Right cardiac atrium (tissue), 5 donors: ENCODE measurements around the gene RPS4Y2. TPM values are rescaled to one million over a fixed set of nuclear protein-coding genes. Genes with fewer than 3 reads are reported as not detected.

Experiments
- ATAC-seq, 2 donors: fragments of 200-7000 bp; cut with Tn5 transposase; one replicate each; pipeline versions ENCODE4 v1.8.0 to v1.9.1; 2020; ENCODE audit warnings: moderate library complexity in 2 of 2, mild to moderate bottlenecking in 1 of 2
- DNase-seq, 3 donors: peaks; one replicate each; pipeline ENCODE4 v3.0.0-alpha.2; 2020
- H3K27ac ChIP-seq: one replicate; pipeline ENCODE4 v1.5.1; 2013; ENCODE audit warnings: mild to moderate bottlenecking, low read length, control low read depth, moderate library complexity
- H3K27me3 ChIP-seq: one replicate; pipeline ENCODE4 v1.6.1; 2013; ENCODE audit not compliant: control insufficient read depth, insufficient read depth
- H3K4me1 ChIP-seq: one replicate; pipeline ENCODE4 v1.6.1; 2013; ENCODE audit warnings: low read length; ENCODE audit not compliant: control insufficient read depth, insufficient read depth
- H3K4me3 ChIP-seq: one replicate; pipeline ENCODE4 v1.5.1; 2013; ENCODE audit warnings: low read length, control low read depth
- H3K9me3 ChIP-seq: one replicate; pipeline ENCODE4 v1.6.1; 2013; ENCODE audit warnings: low read length; ENCODE audit not compliant: control insufficient read depth
- WGBS: extraction: QIAGEN DNeasy Blood & Tissue Kit; methylation state at CpG from one replicate; pipeline ENCODE4 v1.1.7; 2013; 5-methylcytosine and 5-hydroxymethylcytosine counted together
- intact Hi-C, 4 donors: fragments of 100-400 bp; cut with DNase I; formaldehyde crosslinking; loops; one replicate each; pipeline versions ENCODE4 v1.11.0 to v1.14.0; 2022 to 2023
- polyA plus RNA-seq: library from polyadenylated mRNA; stranded (reverse); fragments of 200-250 nt; gene quantifications from one replicate; pipeline ENCODE4 v1.2.3, GENCODE V29; 2013
- total RNA-seq, 4 donors: library from RNA; stranded (reverse); fragmentation: NEBNext Ultra II Directional; extraction: Animal tissue kit (Norgen Biotek cat#: 25700); gene quantifications; one replicate each; pipeline ENCODE4 v1.2.1, GENCODE V29; 2021
- donor health status: healthy with polysubstance abuse.
- donor health status: DM: no; HTN: yes; CAD: no.
- donor health status: DM: no; HTN: no; CAD: no.
- donor health status: DM: no; HTN: yes; CAD: no; lungs with severe emphysema.
- donor health status: DM: yes; HTN: yes; CAD: no.

The RPS4Y2 gene
- total and polyA plus RNA-seq, 5 donors = not detected

DNA sequence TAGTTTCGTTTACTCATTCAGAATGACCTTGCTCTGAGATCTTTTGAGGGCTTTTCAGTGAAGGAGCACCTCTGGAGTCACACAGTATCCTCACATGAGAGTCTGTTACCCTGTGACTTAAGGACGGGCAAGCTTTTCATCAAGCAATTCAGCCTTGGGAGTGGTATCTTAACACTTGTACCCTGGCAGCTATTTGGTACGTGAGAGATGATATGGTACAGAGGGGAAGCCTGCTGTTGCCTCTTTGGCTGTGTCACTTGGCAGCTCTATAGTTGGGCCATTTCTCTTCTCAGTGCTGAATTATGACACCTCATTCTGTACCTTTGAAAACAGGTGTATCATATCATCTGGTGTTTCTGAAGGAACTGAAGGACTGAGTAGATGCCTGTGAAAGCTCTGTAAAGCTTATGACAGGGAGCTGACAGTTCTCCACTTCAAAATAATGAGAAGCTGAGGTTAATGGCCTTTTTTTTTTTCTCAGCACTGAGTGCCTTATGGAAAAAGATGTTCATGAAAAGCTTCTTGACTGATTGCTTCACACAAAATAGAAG, 24.3 kb downstream of the RPS4Y2 start:
- no peak for DNase-seq
- H3K27ac ChIP-seq = no peak overlapping the region
- intact Hi-C loops = no loop called here
- H3K4me1 ChIP-seq = no peaks in the 10 kb centered on the region
- ATAC-seq = peak in 1 of 2 donors; percentile 40
- no peak overlapping the region for H3K4me3 ChIP-seq
- 36% methylated on average over 3 of the region's 3 CpGs for WGBS
- H3K27me3 ChIP-seq = no peaks in the 10 kb centered on the region
- H3K9me3 ChIP-seq = no peaks in the 10 kb centered on the region

DNA sequence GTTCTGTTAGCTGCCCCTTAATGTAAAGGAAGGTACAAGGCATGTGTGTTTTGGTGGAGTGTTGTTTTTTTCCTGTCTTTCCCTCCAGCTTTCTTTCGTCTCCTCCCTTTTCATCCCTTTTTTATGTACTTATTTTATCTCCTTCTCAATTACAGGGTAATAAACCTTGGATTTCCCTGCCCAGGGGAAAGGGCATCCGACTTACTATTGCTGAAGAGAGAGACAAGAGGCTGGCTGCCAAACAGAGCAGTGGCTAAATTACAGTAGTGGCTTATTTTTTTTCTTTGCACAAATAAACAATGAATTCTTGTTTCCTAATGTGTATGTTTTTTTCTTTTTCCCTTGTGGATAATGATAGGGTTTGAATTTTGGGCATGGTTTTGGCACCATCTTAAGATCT, 24.9 kb downstream of the RPS4Y2 start:
- 43% methylated on average over 2 of the region's 2 CpGs for WGBS
- H3K4me1 ChIP-seq = no peaks in the 10 kb centered on the region
- H3K27me3 ChIP-seq = no peaks in the 10 kb centered on the region
- H3K27ac ChIP-seq = no peak overlapping the region
- no peaks in the 10 kb centered on the region for H3K9me3 ChIP-seq
- ATAC-seq = no peak
- intact Hi-C loops = no loop called here
- H3K4me3 ChIP-seq = no peak overlapping the region
- no peak for DNase-seq

DNA sequence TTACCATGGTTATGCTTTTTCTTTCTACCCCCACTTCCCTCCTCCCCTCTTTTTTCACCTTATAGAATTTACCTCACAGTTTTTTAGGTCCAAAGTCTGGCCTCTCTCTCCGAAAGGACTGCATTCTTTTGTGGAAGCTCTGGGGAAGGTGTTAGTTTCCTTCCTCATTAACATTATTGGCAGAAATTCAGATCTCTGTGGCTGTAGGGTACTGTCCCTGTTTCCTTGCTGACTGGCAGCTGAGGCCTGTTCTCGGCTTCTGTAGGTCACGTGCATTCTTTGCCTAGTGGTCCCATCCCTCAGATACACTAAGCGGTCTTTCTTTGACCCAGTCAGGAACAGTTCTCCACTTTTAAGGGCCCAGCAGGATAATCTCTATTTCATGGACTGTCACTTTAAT, 25.5 kb downstream of the RPS4Y2 start:
- no peaks in the 10 kb centered on the region for H3K4me1 ChIP-seq
- 44% methylated on average over 4 of the region's 4 CpGs for WGBS
- DNase-seq = no peak
- intact Hi-C loops = no loop called here
- H3K27me3 ChIP-seq = no peaks in the 10 kb centered on the region
- H3K27ac ChIP-seq = no peak overlapping the region
- no peaks in the 10 kb centered on the region for H3K9me3 ChIP-seq
- no peak for ATAC-seq
- H3K4me3 ChIP-seq = no peak overlapping the region

DNA sequence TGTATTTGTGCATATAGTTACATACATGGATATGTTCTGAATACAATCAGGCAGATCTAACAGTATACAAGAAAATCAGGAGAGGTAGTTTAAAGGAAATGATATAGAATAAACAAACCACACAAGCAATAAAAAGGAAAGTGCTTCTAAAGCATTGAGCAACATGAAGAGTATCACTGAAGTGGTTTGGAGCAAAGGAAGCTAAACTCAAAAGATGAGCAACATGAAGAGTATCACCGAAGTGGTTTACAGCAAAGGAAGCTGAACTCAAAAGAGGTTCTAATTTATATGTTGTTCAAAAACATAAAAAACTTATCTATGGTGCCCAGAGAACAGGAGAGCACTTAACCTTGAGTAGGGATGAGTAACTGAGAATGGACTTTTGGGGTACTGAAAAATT, 29.1 kb downstream of the RPS4Y2 start:
- Histone ChIP-seq H3K4me3 (no peak overlapping the region), H3K27me3 (no peaks in the 10 kb centered on the region), H3K27ac (no peak overlapping the region), H3K9me3 (no peaks in the 10 kb centered on the region), H3K4me1 (no peaks in the 10 kb centered on the region)
- 54% methylated on average over 1 of the region's 1 CpG for WGBS
- ATAC-seq (no peak), DNase-seq (no peak)
- intact Hi-C loops = no loop called here

- no peak overlapping the region for H3K4me3 ChIP-seq
- no peaks in the 10 kb centered on the region for H3K27me3 ChIP-seq
- intact Hi-C loops = no loop called here
- H3K9me3 ChIP-seq = no peaks in the 10 kb centered on the region
- no peak overlapping the region for H3K27ac ChIP-seq
- H3K4me1 ChIP-seq = no peaks in the 10 kb centered on the region
- no peak for ATAC-seq
- 73% methylated on average over 3 of the region's 3 CpGs for WGBS
- no peak for DNase-seq
Observed at GRCh38 chrY:20787076-20787475, 31.2 kb downstream of the RPS4Y2 start.

- 69% methylated on average over 22 of the region's 22 CpGs for WGBS
- no peak overlapping the region for H3K4me3 ChIP-seq
Observed at GRCh38 chrY:20798351-20799049, 42.6 kb downstream of the RPS4Y2 start.

GRCh38 chrY:20802659-20803058, 46.8 kb downstream of the RPS4Y2 start:
- H3K27ac ChIP-seq = no peak overlapping the region
- no peaks in the 10 kb centered on the region for H3K27me3 ChIP-seq
- DNase-seq (no peak), ATAC-seq (no peak)
- H3K9me3 ChIP-seq = no peaks in the 10 kb centered on the region
- H3K4me1 ChIP-seq = no peaks in the 10 kb centered on the region
- intact Hi-C loops = no loop called here
- 49% methylated on average over 2 of the region's 2 CpGs for WGBS
- H3K4me3 ChIP-seq = no peak overlapping the region

More at GRCh38 chrY:20798351-20799049, 42.6 kb downstream of the RPS4Y2 start:
- DNase-seq (no peak), ATAC-seq (no peak)
- no peak overlapping the region for H3K27ac ChIP-seq
- no peaks in the 10 kb centered on the region for H3K4me1 ChIP-seq
- H3K9me3 ChIP-seq = no peaks in the 10 kb centered on the region
- no peaks in the 10 kb centered on the region for H3K27me3 ChIP-seq
- intact Hi-C loops = no loop called here

GRCh38 chrY:20806243-20806642, 50.3 kb downstream of the RPS4Y2 start:
- ATAC-seq (no peak), DNase-seq (no peak)
- Histone ChIP-seq H3K27ac (no peak overlapping the region), H3K4me1 (no peaks in the 10 kb centered on the region), H3K4me3 (no peak overlapping the region), H3K27me3 (no peaks in the 10 kb centered on the region), H3K9me3 (no peaks in the 10 kb centered on the region)
- WGBS = 71% methylated on average over 3 of the region's 3 CpGs
- intact Hi-C loops = no loop called here

DNA sequence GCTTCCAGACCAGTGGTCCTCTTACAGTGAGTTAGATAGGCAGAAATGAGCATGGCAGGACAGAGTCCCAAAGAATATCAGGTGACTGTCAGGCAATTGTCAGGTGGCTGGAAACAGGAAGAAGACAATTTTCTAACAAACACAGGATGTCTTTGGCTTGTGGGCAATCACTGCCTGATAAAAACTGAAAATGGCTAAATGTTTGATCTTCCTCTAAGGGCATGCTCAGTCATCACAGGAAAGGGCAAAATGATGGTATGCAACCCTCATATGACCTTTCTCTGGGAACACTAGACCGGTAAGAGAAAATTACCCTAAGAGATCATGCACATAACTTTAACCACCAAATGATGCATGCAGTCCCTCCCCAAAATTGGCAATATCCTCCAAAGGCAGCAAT, 57.6 kb downstream of the RPS4Y2 start:
- Histone ChIP-seq H3K9me3 (no peaks in the 10 kb centered on the region), H3K27me3 (no peaks in the 10 kb centered on the region), H3K27ac (no peak overlapping the region), H3K4me1 (no peaks in the 10 kb centered on the region), H3K4me3 (no peak overlapping the region)
- intact Hi-C loops = no loop called here
- ATAC-seq = no peak
- 73% methylated on average over 1 of the region's 1 CpG for WGBS
- no peak for DNase-seq

DNA sequence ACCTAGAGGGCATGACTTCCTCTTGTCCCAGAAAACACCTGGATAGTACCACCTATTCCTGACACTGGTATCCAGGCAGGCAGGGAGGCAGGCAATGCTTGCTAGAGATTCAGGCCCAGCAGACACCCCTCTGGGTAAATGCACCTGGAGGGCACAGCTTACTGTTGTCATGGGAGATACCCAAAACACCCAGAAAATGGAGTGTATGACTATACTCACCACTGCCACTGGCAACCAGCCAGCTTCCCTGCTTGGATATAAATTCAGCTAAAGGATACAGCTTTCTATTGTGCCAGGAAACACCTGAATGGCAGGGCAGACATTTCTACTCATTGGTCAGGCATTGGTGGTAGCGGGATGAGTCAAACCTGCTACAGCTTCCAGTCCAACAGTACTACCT, 58.9 kb downstream of the RPS4Y2 start:
- DNase-seq (no peak), ATAC-seq (no peak)
- no peaks in the 10 kb centered on the region for H3K27me3 ChIP-seq
- no peaks in the 10 kb centered on the region for H3K4me1 ChIP-seq
- 70% methylated on average over 1 of the region's 1 CpG for WGBS
- no peak overlapping the region for H3K27ac ChIP-seq
- H3K9me3 ChIP-seq = no peaks in the 10 kb centered on the region
- no peak overlapping the region for H3K4me3 ChIP-seq
- intact Hi-C loops = no loop called here

DNA sequence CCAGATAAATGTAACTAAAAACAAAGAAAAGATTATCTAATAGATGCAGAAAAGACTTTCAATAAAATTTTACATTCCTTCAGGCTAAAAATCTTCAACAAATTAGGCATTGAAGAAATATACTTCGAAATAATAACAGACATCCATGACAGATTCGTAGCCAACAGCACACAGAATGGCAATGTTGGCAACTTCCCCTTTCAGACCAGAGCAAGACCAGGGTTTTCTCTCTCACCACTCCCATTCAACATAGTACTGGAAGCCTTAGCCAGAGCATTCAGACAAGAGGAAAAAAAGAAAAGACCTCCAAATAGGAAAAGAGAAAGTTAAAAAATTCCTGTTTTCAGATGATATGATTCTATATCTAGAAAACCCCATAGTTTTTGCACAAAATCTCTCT, 61.2 kb downstream of the RPS4Y2 start:
- intact Hi-C loops = no loop called here
- ATAC-seq = no peak

More for the DNA sequence above, 61.2 kb downstream of the RPS4Y2 start:
- DNase-seq = no peak
- Histone ChIP-seq H3K4me3 (no peak overlapping the region), H3K9me3 (no peaks in the 10 kb centered on the region), H3K27me3 (no peaks in the 10 kb centered on the region), H3K4me1 (no peaks in the 10 kb centered on the region), H3K27ac (no peak overlapping the region)
- 55% methylated on average over 2 of the region's 2 CpGs for WGBS
